A673 (cell line): ENCODE measurements around the gene PYGM.

Experiments
- CTCF ChIP-seq: fragments of 300-800, 200-600 bp; sonication (generic); conservative IDR thresholded peaks from 2 replicates; pipeline ENCODE4 v1.5.1; 2017; ENCODE audit warnings: low read depth, mild to moderate bottlenecking, antibody characterized with exemption, low read length, moderate library complexity, mixed read lengths
- EZH2 ChIP-seq: fragments of 200-600 bp; sonication (generic); IDR thresholded peaks from 2 replicates; pipeline ENCODE4 v1.6.1; 2017; ENCODE audit warnings: borderline replicate concordance, low read depth, mild to moderate bottlenecking, mixed read lengths, antibody characterized with exemption, low read length; ENCODE audit not compliant: poor library complexity, severe bottlenecking

GRCh38 chr11:64778223-64778472 lies 18.4 kb upstream of the PYGM start:
- no peak for TF ChIP-seq CTCF
- TF ChIP-seq EZH2, result no peak
